Stimulated activated CD8-positive, alpha-beta memory T cell treated with anti-CD3 and anti-CD28 coated beads, Interleukin-7, amount 100 ng/mL, for 1 hour (primary cell): ENCODE measurements around the gene PLCB4.
"Not testable (repeated sequence)": the region's sequence is repeated elsewhere in the genome, so short reads cannot be mapped to it uniquely, and the experiment has no call there.

Experiments used
- DNase-seq, 2 donors: peaks; one replicate each; pipeline ENCODE4 v3.0.0-alpha.2; 2020; ENCODE audit warnings: low read depth in 2 of 2

The PLCB4 gene

GRCh38 chr20:9141921-9142320 lies 73.0 kb downstream of the PLCB4 start:
- DNase-seq: no peak

GRCh38 chr20:9142809-9143208 lies 73.9 kb downstream of the PLCB4 start:
- no peak for DNase-seq

GRCh38 chr20:9143926-9144325 lies 75.0 kb downstream of the PLCB4 start:
- no peak for DNase-seq

- no peak for DNase-seq
Observed at GRCh38 chr20:9144643-9145042, 75.8 kb downstream of the PLCB4 start.

- DNase-seq: no peak
Observed at GRCh38 chr20:9145142-9145541, 76.3 kb downstream of the PLCB4 start.

GRCh38 chr20:9146649-9147048 lies 77.8 kb downstream of the PLCB4 start:
- DNase-seq: no peak

GRCh38 chr20:9147547-9148024 lies 78.7 kb downstream of the PLCB4 start:
- no peak for DNase-seq

GRCh38 chr20:9148291-9148690 lies 79.4 kb downstream of the PLCB4 start:
- no peak for DNase-seq

GRCh38 chr20:9149087-9149486 lies 80.2 kb downstream of the PLCB4 start:
- no peak for DNase-seq

- DNase-seq: no peak
Observed at GRCh38 chr20:9149796-9150195, 80.9 kb downstream of the PLCB4 start.

GRCh38 chr20:9150679-9151078 lies 81.8 kb downstream of the PLCB4 start:
- DNase-seq: no peak

- not testable (repeated sequence) for DNase-seq
Observed at GRCh38 chr20:9152139-9152538, 83.3 kb downstream of the PLCB4 start.

- no peak for DNase-seq
Observed at GRCh38 chr20:9154464-9155024, 85.7 kb downstream of the PLCB4 start.

GRCh38 chr20:9156529-9157280 lies 87.8 kb downstream of the PLCB4 start:
- no peak for DNase-seq

- DNase-seq: no peak
Observed at GRCh38 chr20:9160331-9160730, 91.4 kb downstream of the PLCB4 start.

- no peak for DNase-seq
Observed at GRCh38 chr20:9160757-9161156, 91.9 kb downstream of the PLCB4 start.

- no peak for DNase-seq
Observed at GRCh38 chr20:9161311-9161710, 92.4 kb downstream of the PLCB4 start.

- no peak for DNase-seq
Observed at GRCh38 chr20:9163251-9163650, 94.4 kb downstream of the PLCB4 start.

GRCh38 chr20:9163995-9164394 lies 95.1 kb downstream of the PLCB4 start:
- no peak for DNase-seq

- no peak for DNase-seq
Observed at GRCh38 chr20:9165261-9165660, 96.4 kb downstream of the PLCB4 start.

GRCh38 chr20:9166153-9166780 lies 97.4 kb downstream of the PLCB4 start:
- no peak for DNase-seq

- DNase-seq: no peak
Observed at GRCh38 chr20:9169409-9169808, 100.5 kb downstream of the PLCB4 start.

GRCh38 chr20:9172851-9173250 lies 104.0 kb downstream of the PLCB4 start:
- DNase-seq: no peak
